ENCODE results near the gene CTTNBP2. TPM values are rescaled to one million over a fixed set of nuclear protein-coding genes. Genes with fewer than 3 reads are reported as not detected.

Gene CTTNBP2
- total RNA-seq, 4 donors from 2014 or later = 2.6 to 6.2 (median 4.3) TPM

GRCh38 chr7:117777335-117778142, 95.7 kb downstream of the CTTNBP2 start:
- H3K9me3 ChIP-seq = no peaks in the 10 kb centered on the region
- DNase-seq = peak; percentile 13
- H3K4me1 ChIP-seq = no peaks in the 10 kb centered on the region
- H3K27me3 ChIP-seq = no peaks in the 10 kb centered on the region
- intact Hi-C loops (cut with DNase I; ENCODE audit: low total_unique reads) (no loop called here), in situ Hi-C loops (cut with MboI; ENCODE audit: low pct_ligation_motif_present in 1 of 4, low pct_unique_long_range_greater_than_20kb in 1 of 4, low sequenced_read_pairs in 3 of 4) (no loop called here)
- no peaks in the 10 kb centered on the region for H3K36me3 ChIP-seq
- no peak overlapping the region for H3K4me3 ChIP-seq
- no peak for TF ChIP-seq EP300 (IDR thresholded peaks at IDR 0.05; ENCODE audit: low read depth)
- TF ChIP-seq POLR2A (IDR thresholded peaks at IDR 0.05) = no peak
- no peak for TF ChIP-seq POLR2AphosphoS5 (IDR thresholded peaks at IDR 0.05)
- no peak for TF ChIP-seq CTCF (IDR thresholded peaks at IDR 0.05)
- 73 to 80% methylated on average over 3 of the region's 3 CpGs for WGBS, 2 donors (ENCODE audit: low coverage in 1 of 2)
- no peak overlapping the region for H3K27ac ChIP-seq

GRCh38 chr7:117776224-117776623, 97.0 kb downstream of the CTTNBP2 start:
- in situ Hi-C loops (cut with MboI; ENCODE audit: low pct_ligation_motif_present in 1 of 4, low pct_unique_long_range_greater_than_20kb in 1 of 4, low sequenced_read_pairs in 3 of 4) = no loop called here
- TF ChIP-seq POLR2AphosphoS5 (IDR thresholded peaks at IDR 0.05) (no peak), POLR2A (IDR thresholded peaks at IDR 0.05) (no peak), CTCF (IDR thresholded peaks at IDR 0.05) (no peak), EP300 (IDR thresholded peaks at IDR 0.05; ENCODE audit: low read depth) (no peak)
- H3K27me3 ChIP-seq = no peaks in the 10 kb centered on the region
- no peak overlapping the region for H3K4me3 ChIP-seq
- H3K4me1 ChIP-seq = no peaks in the 10 kb centered on the region
- no peak overlapping the region for H3K27ac ChIP-seq
- DNase-seq = no peak
- no peaks in the 10 kb centered on the region for H3K36me3 ChIP-seq
- no peaks in the 10 kb centered on the region for H3K9me3 ChIP-seq
- intact Hi-C loops (cut with DNase I; ENCODE audit: low total_unique reads) = no loop called here

- H3K9me3 ChIP-seq = no peaks in the 10 kb centered on the region
- DNase-seq = no peak
- H3K27ac ChIP-seq = no peak overlapping the region
- in situ Hi-C loops (cut with MboI; ENCODE audit: low pct_ligation_motif_present in 1 of 4, low pct_unique_long_range_greater_than_20kb in 1 of 4, low sequenced_read_pairs in 3 of 4) (no loop called here), intact Hi-C loops (cut with DNase I; ENCODE audit: low total_unique reads) (no loop called here)
- H3K27me3 ChIP-seq = no peaks in the 10 kb centered on the region
- no peak for TF ChIP-seq POLR2A (IDR thresholded peaks at IDR 0.05)
- no peak for TF ChIP-seq POLR2AphosphoS5 (IDR thresholded peaks at IDR 0.05)
- no peak for TF ChIP-seq EP300 (IDR thresholded peaks at IDR 0.05; ENCODE audit: low read depth)
- TF ChIP-seq CTCF (IDR thresholded peaks at IDR 0.05) = no peak
- H3K4me1 ChIP-seq = no peaks in the 10 kb centered on the region
- WGBS, 2 donors (ENCODE audit: low coverage in 1 of 2) = 59 to 69% methylated on average over 2 of the region's 2 CpGs
- no peaks in the 10 kb centered on the region for H3K36me3 ChIP-seq
- no peak overlapping the region for H3K4me3 ChIP-seq
Measured at GRCh38 chr7:117775801-117776200, 97.4 kb downstream of the CTTNBP2 start.

- intact Hi-C loops (cut with DNase I; ENCODE audit: low total_unique reads) (no loop called here), in situ Hi-C loops (cut with MboI; ENCODE audit: low pct_ligation_motif_present in 1 of 4, low pct_unique_long_range_greater_than_20kb in 1 of 4, low sequenced_read_pairs in 3 of 4) (loop anchor here in 2 of 4 donors (25.0 kb wide), 1 partner anchor 337 kb away; no protein-coding TSS in a partner anchor)
- H3K9me3 ChIP-seq = no peaks in the 10 kb centered on the region
- peak overlapping the region in 2 of 4 donors; percentile 12 to 24 for H3K27ac ChIP-seq
- H3K36me3 ChIP-seq = no peaks in the 10 kb centered on the region
- WGBS, 2 donors (ENCODE audit: low coverage in 1 of 2) = 53 to 75% methylated on average over 1 of the region's 1 CpG
- no peak overlapping the region for H3K4me3 ChIP-seq
- H3K4me1 ChIP-seq = no peaks in the 10 kb centered on the region
- H3K27me3 ChIP-seq = no peaks in the 10 kb centered on the region
- DNase-seq = no peak
- TF ChIP-seq POLR2AphosphoS5 (IDR thresholded peaks at IDR 0.05) (no peak), EP300 (IDR thresholded peaks at IDR 0.05; ENCODE audit: low read depth) (no peak)
Measured at GRCh38 chr7:117774943-117775342, 98.3 kb downstream of the CTTNBP2 start.

Measured in transverse colon (tissue), 4 donors.